Posterior cingulate gyrus (tissue), 11 donors: ENCODE measurements around the gene TTC21B.
A peak's percentile ranks its signal among the peaks of the same experiment; 100 is the strongest.
"Not testable (repeated sequence)": the region's sequence is repeated elsewhere in the genome, so short reads cannot be mapped to it uniquely, and the experiment has no call there.

Experiments
- DNase-seq, 10 donors: peaks; one replicate each; pipeline versions ENCODE4 v3.0.0 to v3.0.0-alpha.2; 2020 to 2021; ENCODE audit warnings: mixed read lengths in 3 of 10
- intact Hi-C: fragments of 100-400 bp; cut with DNase I; formaldehyde crosslinking; loops from one replicate; pipeline ENCODE4 v1.15.1; 2023

TTC21B gene

DNA sequence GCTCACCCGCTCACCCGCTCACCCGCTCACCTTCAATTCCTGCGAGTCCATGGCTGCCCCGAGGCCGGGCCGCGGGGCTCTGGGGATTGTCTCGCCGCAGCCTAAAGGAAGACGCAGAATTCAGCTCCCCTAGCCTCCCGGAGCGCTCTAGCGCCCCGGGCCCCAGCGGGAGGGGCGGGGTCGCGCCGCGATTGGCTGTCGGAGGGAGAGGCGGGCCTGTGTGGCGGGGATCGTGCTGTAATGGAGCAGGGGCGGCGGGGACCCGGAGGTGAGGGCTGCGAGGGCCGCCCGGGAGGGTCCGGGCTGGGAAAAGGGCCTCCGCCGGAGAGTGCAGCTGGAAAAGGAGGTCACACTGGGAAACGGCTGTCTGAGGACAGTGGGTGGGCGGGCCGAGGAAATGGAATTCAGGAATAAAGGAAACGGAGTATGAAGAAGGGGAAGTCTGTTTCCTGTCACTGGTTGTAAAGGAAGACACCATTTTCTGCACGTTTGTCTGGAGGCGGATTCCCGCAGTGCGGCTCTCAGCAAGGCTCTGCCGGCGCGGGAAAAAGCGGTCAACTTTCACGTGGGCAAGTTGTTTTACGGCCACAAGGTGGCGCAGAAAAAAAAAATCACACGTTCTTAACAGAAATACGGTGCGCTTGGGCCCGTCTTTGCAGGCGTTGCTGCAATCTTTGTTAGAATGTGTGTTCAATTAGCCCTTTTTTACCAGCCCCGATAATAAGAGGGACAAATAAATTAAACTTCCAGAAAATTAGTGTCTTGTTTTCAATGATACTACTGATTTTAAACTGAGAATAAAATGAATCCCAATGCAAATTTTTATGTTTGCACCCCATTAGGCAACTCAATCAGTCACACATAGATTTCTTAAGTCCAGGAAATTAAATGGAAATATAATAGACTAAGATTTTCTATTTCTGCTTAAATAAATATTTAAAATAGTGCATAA is at the start of gene TTC21B:
Gene TTC21B (minus strand): TSS at position 122 of the 952 bp plus-strand sequence. CDS start 71 bp downstream, at position 51.
- DNase-seq: peak; percentile 91 to 99 (median 96)
- intact Hi-C loops: loop anchor here (2.0 to 10.0 kb wide), 2 partner anchors 175 to 231 kb away; partner anchors contain the start of gene SCN1A

DNA sequence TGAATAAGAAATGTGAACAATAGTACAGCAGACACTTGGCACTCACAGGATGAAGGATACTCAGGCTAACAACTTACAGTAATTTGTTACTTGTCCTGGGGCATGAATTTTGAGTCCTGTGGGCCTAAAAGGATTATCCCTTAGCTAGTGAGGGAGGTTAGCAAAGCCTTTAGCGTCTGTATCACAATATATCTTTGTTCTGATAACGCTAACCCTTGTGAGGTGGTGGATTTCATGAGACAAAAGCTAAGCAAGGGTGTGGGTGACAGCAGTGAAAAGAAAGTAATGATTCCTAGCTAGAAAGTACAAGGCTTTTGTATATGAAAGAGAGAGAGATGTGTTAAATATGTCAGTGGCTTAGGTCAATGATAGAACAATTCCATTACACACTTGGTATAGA is 46.8 kb upstream of the TTC21B start:
- intact Hi-C loops: no loop called here
- no peak for DNase-seq

DNA sequence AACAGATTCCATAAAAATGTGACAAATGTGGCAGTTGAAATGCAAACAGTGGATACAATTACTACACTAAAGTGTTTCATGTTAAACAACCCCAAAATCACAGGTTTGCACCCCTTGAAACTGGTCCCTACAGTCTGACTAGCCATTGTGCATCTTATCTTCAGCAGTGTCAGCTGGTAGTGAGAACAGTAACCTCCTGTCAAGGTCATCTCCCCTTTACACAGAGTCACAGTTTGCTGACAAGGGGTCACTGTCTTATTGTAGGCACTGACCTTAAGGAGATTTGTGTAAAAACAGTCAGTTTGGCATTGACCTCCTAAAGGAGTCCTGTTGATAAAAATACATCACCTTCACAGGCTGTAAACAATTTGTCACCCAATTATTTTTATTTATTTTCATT is 37.3 kb upstream of the TTC21B start:
- intact Hi-C loops: no loop called here
- DNase-seq: no peak

DNA sequence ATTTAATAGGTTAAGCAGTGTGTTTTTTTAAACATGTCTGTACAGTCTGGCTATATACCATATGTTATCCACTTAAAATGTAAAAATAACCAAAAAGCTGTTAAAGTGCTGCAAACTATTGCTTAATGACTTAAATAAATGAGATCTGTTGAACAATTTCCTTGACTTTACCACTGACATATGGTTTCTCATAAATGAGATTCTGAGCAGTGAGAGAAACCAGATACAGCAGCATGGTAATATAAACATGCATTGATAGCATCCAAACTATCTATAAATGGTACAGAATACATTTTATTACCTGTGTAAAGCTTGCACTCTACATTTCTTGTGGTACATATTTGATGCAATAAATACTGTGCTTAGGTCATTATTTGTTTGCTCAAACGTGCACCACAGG is 36.3 kb upstream of the TTC21B start:
- no peak for DNase-seq

DNA sequence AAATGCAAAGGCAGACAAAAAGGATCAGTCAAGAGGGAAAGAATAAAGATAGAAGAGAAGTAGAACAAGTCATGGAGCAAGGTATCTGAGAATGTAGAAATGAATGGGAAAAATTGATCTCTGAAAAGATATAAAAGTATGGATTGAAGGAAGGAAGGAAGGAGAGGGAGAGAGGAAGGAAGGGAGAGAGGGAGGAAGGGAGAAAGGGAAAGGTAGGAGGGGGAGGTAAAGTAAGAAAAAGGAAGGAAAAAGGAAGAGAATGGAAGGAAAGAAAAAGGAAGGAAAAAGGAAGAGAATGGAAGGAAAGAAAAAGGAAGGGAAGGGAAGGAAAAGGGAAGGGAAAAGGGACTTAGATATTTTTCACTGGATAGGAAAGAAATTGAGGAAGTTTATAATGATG is 31.5 kb upstream of the TTC21B start:
- intact Hi-C loops: no loop called here
- no peak for DNase-seq

More for the DNA sequence above, 36.3 kb upstream of the TTC21B start:
- intact Hi-C loops: no loop called here

DNA sequence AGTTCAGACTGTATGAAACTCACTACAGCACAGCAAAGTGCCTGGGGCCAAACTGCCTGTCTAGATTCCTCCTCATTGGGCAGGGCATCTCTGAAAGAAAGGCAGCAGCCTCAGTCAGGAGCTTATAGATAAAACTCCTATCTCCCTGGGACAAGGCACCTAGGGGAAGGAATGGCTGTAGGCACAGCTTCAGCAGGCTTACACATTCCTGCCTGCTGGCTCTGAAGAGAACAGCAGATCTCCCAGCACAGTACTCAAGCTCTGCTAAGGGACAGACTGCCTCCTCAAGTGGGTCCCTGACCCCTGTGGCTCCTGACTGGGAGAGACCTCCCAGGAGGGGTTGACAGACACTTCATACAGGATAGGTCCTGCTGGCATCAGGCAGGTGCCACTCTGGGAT is 18.6 kb upstream of the TTC21B start:
- intact Hi-C loops: not testable (repeated sequence)
- peak in 1 of 10 donors; percentile 5 for DNase-seq

DNA sequence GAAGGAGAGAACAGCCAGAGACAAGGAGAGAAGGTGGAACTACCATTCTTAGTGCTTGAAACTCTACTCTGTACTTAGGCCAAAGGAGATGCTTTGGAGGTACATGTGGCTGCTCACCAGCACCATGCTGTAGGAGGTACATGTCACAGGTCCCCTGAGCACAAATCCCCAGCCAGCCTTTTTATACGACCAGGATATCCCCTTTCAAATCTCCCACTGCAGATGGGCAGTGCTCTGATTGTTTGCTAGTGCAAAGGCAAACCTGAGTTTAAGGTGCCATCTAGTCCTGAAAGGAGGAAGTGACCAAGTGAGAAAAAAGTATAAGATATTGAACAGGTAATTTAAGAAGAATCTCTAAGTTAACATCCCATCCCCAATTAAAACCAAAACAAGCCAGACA is 17.1 kb upstream of the TTC21B start:
- intact Hi-C loops: no loop called here
- no peak for DNase-seq

DNA sequence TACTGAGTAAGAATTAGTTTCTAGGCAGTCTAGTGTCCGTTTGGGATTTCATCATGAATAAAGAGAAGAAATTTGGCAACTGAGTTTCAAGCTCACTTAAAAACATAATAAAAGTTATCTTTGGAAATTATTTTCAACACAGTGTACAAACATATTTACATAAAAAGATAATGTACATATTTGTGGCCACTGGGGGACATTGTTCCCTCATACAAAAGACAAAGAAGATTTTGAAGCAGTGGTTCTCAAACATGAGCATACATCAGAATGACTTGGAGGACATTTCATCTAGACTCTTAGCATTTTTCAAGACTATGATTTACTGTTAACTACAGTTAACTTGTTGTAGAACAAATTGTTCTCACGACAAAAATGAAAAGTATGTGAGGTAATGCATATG is 15.7 kb upstream of the TTC21B start:
- no peak for DNase-seq
- intact Hi-C loops: no loop called here

DNA sequence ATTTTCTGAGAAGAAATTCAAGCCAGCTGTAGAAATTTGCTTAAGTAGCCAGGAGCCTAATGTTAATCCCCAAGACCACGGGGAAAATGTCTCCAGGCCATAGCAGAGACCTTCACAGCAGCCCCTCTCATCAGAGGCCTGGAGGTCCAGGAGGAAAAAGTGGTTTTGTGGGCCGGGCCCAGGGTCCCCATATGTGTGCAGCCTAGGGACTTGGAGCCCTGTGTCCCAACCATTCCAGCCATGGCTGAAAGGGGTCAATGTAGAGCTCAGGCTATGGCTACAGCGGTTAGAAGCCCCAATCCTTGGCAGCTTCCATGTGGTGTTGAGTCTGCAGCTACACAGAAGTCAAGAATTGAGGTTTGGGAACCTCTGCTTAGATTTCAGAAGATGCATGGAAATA is 14.2 kb upstream of the TTC21B start:
- DNase-seq: peak in 1 of 10 donors; percentile 17
- intact Hi-C loops: no loop called here

DNA sequence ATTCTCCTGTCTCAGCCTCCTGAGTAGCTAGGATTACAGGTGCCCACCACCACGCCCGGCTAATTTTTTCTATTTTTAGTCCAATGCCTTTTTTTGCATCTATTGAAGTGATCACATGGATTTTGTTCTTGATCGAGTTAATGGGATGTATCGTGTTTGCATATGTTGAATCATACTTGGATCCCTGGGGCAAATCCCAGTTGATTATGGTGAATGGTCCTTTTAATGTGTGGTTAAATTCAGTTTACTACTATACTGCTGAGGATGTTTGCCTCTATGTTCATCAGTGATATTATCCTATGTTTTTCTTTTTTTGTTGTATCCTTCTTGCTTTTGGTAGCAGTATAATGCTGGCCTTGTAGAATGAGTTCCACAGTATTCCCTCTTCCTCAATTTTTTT is 8.2 kb upstream of the TTC21B start:
- intact Hi-C loops: no loop called here
- DNase-seq: no peak

DNA sequence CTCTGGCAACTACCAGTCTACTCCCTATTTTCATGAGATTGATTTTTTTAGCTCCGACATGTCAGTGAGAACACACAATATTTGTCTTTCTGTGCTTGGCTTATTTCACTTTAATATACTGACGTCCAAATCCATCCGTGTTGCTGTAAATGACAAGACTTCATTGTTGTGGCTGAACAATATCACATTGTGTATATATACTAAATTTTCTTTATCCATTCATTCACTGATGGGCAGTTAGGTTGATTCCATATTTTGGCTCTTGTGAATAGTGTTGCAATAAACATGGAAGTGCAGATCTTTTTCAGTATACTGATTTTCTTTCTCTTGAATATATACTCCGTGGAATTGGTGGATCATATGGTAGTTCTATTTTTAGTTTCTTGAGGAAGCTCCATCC is 5.8 kb upstream of the TTC21B start:
- no peak for DNase-seq
- intact Hi-C loops: loop anchor here (10.0 kb wide), 1 partner anchor 225 kb away; no protein-coding TSS in a partner anchor

DNA sequence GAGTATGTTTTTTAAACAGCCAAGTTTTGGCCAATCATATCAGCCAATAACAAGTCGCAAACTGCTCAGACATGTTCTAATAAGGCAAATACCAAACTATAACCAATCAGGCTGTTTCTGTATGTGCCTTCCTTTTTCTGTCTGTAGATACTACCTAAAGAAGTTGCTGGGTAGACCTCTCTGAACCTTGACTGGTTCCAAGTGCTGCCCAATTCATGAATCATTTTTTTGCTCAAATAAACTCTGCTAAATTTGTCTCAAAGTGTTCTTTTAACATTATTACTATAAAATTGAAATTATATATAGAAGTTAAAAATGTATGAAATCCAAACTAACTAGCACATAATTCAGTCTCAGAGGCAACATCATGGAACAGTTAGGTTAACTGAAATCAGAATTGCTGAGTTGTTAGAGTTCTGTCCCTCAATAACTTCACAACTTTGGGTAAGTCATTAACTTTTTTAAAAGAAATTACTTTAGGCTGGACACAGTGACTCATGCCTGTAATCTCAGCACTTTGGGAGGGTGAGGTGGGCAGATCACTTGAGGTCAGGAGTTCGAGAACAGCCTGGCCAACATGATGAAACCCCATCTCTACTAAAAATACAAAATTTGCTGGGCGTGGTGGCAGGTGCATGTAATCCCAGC is 4.9 kb upstream of the TTC21B start:
- intact Hi-C loops: loop anchor here (10.0 kb wide), 1 partner anchor 226 kb away; no protein-coding TSS in a partner anchor
- no peak for DNase-seq

DNA sequence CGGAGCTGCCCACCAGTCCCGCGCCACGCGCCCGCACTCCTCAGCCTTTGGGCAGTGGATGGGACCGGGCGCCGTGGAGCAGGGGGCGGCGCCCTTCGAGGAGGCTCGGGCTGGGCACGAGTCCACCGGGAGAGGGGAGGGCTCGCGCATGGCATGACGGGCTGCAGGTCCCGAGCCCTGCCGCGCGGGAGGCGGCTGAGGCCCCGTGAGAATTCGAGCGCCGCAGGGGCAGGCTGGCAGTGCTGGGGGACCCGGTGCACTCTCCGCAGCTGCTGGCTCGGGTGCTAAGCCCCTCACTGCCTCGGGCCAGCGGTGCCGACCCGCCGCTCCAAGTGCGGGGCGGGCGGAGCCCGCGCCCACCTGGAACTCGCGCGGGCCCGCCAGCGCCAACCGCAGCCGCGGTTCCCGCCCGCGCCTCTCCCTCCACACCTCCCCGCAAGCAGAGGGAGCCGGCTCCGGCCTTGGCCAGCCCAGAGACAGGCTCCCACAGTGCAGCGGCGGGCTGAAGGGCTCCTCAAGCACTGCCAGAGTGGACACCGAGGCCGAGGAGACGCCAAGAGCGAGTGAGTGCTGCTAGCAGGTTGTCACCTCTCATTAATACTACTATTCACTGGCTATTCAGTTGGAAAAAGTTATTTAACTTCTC is 3.6 kb upstream of the TTC21B start:
- intact Hi-C loops: loop anchor here (10.0 kb wide), 1 partner anchor 228 kb away; no protein-coding TSS in a partner anchor
- peak in 2 of 10 donors; percentile 62 to 71 for DNase-seq

DNA sequence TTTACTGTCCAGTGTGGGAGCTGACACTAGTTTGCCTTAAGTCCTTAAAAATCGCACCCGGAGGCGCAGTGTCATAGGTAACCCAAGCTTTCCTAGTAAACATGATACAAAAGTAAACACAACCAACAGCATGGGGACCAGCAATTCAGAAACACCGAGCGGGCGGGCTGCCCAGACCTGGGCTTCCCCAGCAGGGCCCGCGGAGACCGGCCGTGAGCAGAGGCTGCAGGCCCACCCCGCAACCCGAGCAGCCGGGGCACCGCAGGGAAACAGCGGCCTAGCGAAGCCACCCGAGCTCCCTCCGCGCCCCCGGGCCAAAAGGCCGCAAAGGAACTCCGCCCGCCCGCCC is 296 bp downstream of the TTC21B start:
- intact Hi-C loops: loop anchor here (2.0 to 10.0 kb wide), 2 partner anchors 176 to 232 kb away; partner anchors contain the start of gene SCN1A
- DNase-seq: no peak

DNA sequence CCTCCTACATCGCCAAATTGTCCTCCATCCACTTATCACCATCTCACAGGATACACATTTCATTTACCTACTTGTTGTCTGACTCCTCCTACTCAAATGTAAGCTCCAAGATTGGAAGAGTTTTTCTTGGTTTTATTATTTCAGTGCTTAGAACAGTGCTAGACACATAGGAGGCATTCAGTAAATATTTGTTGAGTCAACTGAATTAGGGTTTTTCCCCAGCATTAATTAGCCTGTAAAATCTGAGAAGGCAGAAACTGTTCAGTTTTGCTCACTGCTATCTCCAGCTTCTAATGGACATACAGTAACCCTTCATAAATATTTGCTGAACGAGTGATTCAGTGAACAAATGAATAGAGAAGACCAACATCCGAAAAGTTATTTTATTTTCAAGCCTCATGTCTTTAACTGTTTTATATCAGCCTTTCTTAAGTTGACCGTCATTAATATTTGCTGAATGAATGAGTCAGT is 800 bp downstream of the TTC21B start:
- DNase-seq: no peak

DNA sequence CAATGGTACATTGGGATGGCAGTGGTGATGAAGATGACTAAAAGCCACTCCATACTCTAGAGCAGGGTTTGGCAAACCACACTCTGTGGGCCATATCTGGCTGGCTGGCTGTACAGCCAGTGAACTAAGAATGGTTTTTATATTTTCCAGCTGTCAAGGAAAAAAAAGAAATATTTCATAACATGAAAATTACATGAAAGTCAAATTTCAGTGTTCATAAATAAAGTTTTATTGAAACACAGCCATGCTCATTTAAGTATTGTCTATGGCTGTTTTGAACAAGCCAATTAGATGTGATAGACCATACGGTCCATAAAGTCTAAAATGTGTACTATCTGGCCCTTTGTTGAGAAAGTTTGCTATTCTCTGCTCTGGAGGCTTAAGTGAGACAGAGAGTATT is 1.5 kb downstream of the TTC21B start:
- DNase-seq: no peak

More for the DNA sequence above, 800 bp downstream of the TTC21B start:
- intact Hi-C loops: loop anchor here (2.0 to 10.0 kb wide), 2 partner anchors 176 to 232 kb away; partner anchors contain the start of gene SCN1A

DNA sequence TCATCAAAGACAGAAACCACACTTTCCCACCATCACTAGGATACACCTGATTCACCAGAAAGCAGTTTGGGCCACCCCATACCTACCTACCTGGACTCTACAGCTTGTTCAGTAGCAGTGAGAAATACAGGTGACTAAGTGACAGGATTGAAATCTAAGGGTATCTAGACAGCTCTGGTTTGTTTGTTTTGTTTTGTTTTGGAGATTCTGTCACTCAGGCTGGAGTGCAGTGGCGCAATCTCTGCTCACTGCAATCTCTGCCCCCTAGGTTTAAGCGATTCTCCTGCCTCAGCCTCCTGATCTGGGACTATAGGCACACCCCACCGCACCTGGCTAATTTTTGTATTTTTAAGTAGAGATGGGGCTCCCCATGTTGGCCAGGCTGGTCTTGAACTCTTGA is 3.1 kb downstream of the TTC21B start:
- intact Hi-C loops: loop anchor here (10.0 kb wide), 1 partner anchor 234 kb away; no protein-coding TSS in a partner anchor
- DNase-seq: no peak

More for the DNA sequence above, 1.5 kb downstream of the TTC21B start:
- intact Hi-C loops: loop anchor here (2.0 to 10.0 kb wide), 2 partner anchors 177 to 233 kb away; partner anchors contain the start of gene SCN1A

DNA sequence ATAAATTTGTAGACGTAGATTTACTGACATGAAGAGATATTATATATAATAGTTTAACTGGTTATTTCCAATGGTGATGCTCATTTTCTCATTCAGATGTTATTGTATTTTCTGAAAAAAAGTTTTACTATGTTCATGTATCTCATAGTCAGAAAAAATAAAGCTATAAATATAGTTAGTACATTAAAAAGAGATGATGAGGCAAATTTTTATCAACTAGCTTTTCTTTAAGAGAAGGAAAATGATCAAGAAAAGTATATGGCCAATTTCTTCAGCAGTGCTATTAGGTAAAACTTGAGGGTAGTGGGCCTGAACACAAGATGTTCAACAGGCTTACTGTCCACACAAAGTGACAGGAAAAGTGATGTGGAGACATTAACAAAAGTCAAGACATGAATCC is 11.7 kb downstream of the TTC21B start:
- no peak for DNase-seq
- intact Hi-C loops: no loop called here

DNA sequence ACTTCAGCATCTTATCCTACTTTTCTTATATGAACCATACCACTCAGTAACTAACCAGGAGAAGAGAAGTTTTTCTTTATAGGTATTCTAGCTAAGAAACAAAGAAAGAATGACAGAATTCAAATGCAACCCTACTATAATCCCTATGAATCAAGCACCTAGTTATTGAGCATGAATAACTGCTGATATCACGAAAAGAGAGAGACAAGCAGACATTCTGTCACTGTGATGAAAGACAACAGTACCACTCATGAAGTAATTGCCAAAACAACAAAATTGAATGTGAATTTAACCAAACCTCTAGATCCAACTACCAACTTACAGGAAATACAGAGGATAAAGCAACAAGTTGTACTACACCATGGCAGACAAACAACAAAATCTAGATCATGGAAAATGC is 15.3 kb downstream of the TTC21B start:
- intact Hi-C loops: no loop called here
- no peak for DNase-seq

DNA sequence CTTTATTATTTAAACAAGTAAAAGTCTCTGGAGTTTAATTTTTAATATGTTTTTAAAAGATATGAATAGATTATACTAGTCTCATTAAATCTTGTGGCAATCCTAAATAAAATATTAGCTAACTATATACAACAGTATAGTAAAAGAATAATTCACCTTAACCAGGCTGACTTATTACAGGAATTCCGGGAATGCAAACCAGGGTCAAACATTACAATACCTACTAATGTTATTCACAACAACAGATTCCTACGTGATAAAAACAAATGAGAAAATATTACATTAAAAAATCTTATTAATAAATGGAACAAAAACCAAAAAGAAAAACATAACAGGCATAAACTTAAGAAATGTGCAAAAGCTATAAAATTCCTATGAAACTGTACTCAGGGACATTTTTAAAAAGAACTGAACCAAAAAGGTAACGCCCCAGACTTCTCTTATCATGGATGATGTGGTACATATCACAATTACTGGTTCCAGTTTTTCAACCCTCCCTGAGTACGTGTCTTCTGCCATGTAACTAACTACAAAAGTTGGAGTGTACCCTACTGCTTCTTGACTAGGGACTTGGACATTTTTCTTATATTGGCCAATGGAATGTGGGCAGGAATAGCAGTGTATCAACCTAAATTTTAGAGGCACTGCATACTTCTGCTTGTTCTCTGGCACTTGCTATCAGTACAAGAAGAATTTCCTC is 20.2 kb downstream of the TTC21B start:
- DNase-seq: no peak
- intact Hi-C loops: no loop called here
